Panc1 (cell line): ENCODE data around the gene CUL1. TPM values are rescaled to one million over a fixed set of nuclear protein-coding genes. Genes with fewer than 3 reads are reported as not detected.

ENCODE experiments used
- ATAC-seq: fragments of 200-7000 bp; cut with Tn5 transposase; 2 replicates; pipeline ENCODE4 v1.9.1; 2020; ENCODE audit warnings: mild to moderate bottlenecking, moderate library complexity
- BruUV-seq: library from RNA; stranded (reverse); fragments of 400-500 nt; replicated peaks from 2 replicates; lab custom pipeline; 2021; lab: Mats Ljungman, UMichigan
- CTCF ChIA-PET: fragments of 300-600 bp; sonication (Branson Sonifier 250); formaldehyde crosslinking; loops from one replicate; lab custom pipeline; 2022; ENCODE audit warnings: antibody characterized with exemption; lab: Charles Lee
- POLR2A ChIA-PET: fragments of 300-600 bp; sonication (Branson Sonifier 250); formaldehyde crosslinking; loops from one replicate; lab custom pipeline; 2022; ENCODE audit warnings: antibody characterized with exemption; lab: Charles Lee
- DNase-seq: peaks from one replicate; pipeline ENCODE4 v3.0.0-alpha.2; 2010; ENCODE audit warnings: low read depth, low spot score
- H3K27ac ChIP-seq: 2 replicates; pipeline ENCODE4 v1.5.1; 2011; ENCODE audit warnings: mild to moderate bottlenecking, low read length, inconsistent platforms
- H3K27me3 ChIP-seq: fragments of 200-500 bp; sonication (Bioruptor generic); 2 replicates; pipeline ENCODE4 v1.6.0; 2014; ENCODE audit warnings: low read length, inconsistent platforms; ENCODE audit not compliant: control insufficient read depth, insufficient read depth
- H3K36me3 ChIP-seq: fragments of 200-500 bp; sonication (Bioruptor generic); 2 replicates; pipeline ENCODE4 v1.5.1; 2014; ENCODE audit warnings: inconsistent platforms, mild to moderate bottlenecking, low read length, moderate library complexity; ENCODE audit not compliant: control insufficient read depth, insufficient read depth
- H3K4me1 ChIP-seq: 2 replicates; pipeline ENCODE4 v1.5.1; 2011; ENCODE audit warnings: inconsistent platforms, mild to moderate bottlenecking, low read length, moderate library complexity; ENCODE audit not compliant: control insufficient read depth, insufficient read depth
- H3K4me3 ChIP-seq, 2 experiments: 2 replicates each; pipeline ENCODE4 v1.5.1; 2011 to 2012; ENCODE audit warnings: low read depth in 2 of 2, low read length in 2 of 2, mild to moderate bottlenecking in 2 of 2, inconsistent platforms in 1 of 2, moderate library complexity in 1 of 2
- H3K9me3 ChIP-seq: fragments of 200-500 bp; sonication (Bioruptor generic); 2 replicates; pipeline ENCODE4 v1.5.1; 2014; ENCODE audit warnings: low read depth, mild to moderate bottlenecking, inconsistent platforms, low read length, moderate library complexity; ENCODE audit not compliant: control insufficient read depth, insufficient read depth
- POLR2AphosphoS5 ChIP-seq: IDR thresholded peaks from 2 replicates; pipeline ENCODE4 v1.6.1; 2012; ENCODE audit warnings: mild to moderate bottlenecking, low read depth, low read length, moderate library complexity
- SIN3A ChIP-seq: IDR thresholded peaks from 2 replicates; pipeline ENCODE4 v1.6.1; 2012; ENCODE audit warnings: low read depth, mild to moderate bottlenecking, low read length, moderate library complexity, borderline replicate concordance; ENCODE audit not compliant: insufficient read depth
- TCF7L2 ChIP-seq: IDR thresholded peaks from 2 replicates; pipeline ENCODE4 v1.6.1; 2011; ENCODE audit warnings: mild to moderate bottlenecking, low read depth, low read length, inconsistent platforms
- in situ Hi-C: cut with HindIII; loops from 2 replicates; pipeline ENCODE4 v1.10.0; 2016; ENCODE audit warnings: low sequenced_read_pairs, low pct_unique_long_range_greater_than_20kb
- intact Hi-C: fragments of 100-400 bp; cut with micrococcal nuclease; formaldehyde crosslinking; loops from one replicate; pipeline ENCODE4 v1.10.0; 2022; ENCODE audit not compliant: unreplicated experiment
- total RNA-seq: library from RNA; stranded (reverse); gene quantifications from one replicate; pipeline ENCODE4 v1.2.1, GENCODE V29; 2021; ENCODE audit not compliant: unreplicated experiment
- TF ChIP-seq, protein P1 (sequence below): fragments of 450-650 bp; IDR thresholded peaks from 2 replicates; pipeline ENCODE4 v1.5.1; 2017; ENCODE audit warnings: mild to moderate bottlenecking
- TF ChIP-seq, protein P2 (sequence below), 2 experiments: IDR thresholded peaks; 2 replicates each; pipeline ENCODE4 v1.6.1; 2011 to 2012; ENCODE audit warnings: low read depth in 2 of 2, control low read depth in 1 of 2, low read length in 1 of 2, mild to moderate bottlenecking in 1 of 2, moderate library complexity in 1 of 2; ENCODE audit not compliant: insufficient read depth in 1 of 2

The CUL1 gene
- total RNA-seq, 1 experiment from 2014 or later, result 60.6 TPM

GRCh38 chr7:148790850-148791249 is 92.1 kb downstream of the CUL1 start:
- no peak for TF ChIP-seq SIN3A
- DNase-seq (no peak), ATAC-seq (no peak)
- Histone ChIP-seq H3K9me3 (no peaks in the 10 kb centered on the region), H3K27ac (no peak overlapping the region), H3K4me3 (no peak overlapping the region), H3K36me3 (peaks cover 35% of the 10 kb centered on the region), H3K4me1 (no peaks in the 10 kb centered on the region), H3K27me3 (no peaks in the 10 kb centered on the region)
- POLR2A ChIA-PET, result no interaction called here
- intact Hi-C loops (no loop called here), in situ Hi-C loops (no loop called here)
- CTCF ChIA-PET, result no interaction called here
- BruUV-seq, result no TSS peak

DNA sequence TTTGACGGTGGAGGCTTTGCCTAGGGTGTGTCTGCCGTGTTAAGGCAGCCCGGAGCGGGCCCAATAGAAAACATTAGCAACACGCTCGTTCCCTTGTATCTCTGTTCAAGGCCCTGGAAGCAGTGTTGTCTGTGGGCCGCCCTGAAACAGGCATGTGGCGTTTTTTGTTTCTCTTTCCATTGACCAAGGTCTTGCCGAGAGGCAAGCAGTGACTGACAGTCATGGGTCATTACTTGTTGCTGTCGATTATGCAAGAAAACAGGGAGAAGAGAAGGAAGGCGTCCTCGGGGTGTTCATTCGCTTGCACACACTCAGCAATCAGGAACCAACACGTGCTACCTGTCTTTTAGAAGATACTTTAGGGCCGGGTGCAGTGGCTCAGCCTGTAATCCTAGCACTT is 92.8 kb downstream of the CUL1 start:
- intact Hi-C loops, result no loop called here
- ChIA-PET POLR2A (no interaction called here), CTCF (no interaction called here)
- no TSS peak for BruUV-seq
- no peaks in the 10 kb centered on the region for H3K27me3 ChIP-seq
- no peaks in the 10 kb centered on the region for H3K9me3 ChIP-seq
- ATAC-seq (no peak), DNase-seq (no peak)
- H3K27ac ChIP-seq, result no peak overlapping the region
- TF ChIP-seq, protein P1, sequence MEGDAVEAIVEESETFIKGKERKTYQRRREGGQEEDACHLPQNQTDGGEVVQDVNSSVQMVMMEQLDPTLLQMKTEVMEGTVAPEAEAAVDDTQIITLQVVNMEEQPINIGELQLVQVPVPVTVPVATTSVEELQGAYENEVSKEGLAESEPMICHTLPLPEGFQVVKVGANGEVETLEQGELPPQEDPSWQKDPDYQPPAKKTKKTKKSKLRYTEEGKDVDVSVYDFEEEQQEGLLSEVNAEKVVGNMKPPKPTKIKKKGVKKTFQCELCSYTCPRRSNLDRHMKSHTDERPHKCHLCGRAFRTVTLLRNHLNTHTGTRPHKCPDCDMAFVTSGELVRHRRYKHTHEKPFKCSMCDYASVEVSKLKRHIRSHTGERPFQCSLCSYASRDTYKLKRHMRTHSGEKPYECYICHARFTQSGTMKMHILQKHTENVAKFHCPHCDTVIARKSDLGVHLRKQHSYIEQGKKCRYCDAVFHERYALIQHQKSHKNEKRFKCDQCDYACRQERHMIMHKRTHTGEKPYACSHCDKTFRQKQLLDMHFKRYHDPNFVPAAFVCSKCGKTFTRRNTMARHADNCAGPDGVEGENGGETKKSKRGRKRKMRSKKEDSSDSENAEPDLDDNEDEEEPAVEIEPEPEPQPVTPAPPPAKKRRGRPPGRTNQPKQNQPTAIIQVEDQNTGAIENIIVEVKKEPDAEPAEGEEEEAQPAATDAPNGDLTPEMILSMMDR, result no peak
- no peak for TF ChIP-seq POLR2AphosphoS5
- TF ChIP-seq SIN3A, result no peak
- TF ChIP-seq, protein P2, sequence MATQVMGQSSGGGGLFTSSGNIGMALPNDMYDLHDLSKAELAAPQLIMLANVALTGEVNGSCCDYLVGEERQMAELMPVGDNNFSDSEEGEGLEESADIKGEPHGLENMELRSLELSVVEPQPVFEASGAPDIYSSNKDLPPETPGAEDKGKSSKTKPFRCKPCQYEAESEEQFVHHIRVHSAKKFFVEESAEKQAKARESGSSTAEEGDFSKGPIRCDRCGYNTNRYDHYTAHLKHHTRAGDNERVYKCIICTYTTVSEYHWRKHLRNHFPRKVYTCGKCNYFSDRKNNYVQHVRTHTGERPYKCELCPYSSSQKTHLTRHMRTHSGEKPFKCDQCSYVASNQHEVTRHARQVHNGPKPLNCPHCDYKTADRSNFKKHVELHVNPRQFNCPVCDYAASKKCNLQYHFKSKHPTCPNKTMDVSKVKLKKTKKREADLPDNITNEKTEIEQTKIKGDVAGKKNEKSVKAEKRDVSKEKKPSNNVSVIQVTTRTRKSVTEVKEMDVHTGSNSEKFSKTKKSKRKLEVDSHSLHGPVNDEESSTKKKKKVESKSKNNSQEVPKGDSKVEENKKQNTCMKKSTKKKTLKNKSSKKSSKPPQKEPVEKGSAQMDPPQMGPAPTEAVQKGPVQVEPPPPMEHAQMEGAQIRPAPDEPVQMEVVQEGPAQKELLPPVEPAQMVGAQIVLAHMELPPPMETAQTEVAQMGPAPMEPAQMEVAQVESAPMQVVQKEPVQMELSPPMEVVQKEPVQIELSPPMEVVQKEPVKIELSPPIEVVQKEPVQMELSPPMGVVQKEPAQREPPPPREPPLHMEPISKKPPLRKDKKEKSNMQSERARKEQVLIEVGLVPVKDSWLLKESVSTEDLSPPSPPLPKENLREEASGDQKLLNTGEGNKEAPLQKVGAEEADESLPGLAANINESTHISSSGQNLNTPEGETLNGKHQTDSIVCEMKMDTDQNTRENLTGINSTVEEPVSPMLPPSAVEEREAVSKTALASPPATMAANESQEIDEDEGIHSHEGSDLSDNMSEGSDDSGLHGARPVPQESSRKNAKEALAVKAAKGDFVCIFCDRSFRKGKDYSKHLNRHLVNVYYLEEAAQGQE (IDR thresholded peaks at IDR 0.05; ENCODE audit: insufficient read depth in 1 of 2, low read depth in 2 of 2, low read length in 1 of 2), result no peak
- no peak for TF ChIP-seq TCF7L2
- no peaks in the 10 kb centered on the region for H3K4me1 ChIP-seq
- in situ Hi-C loops, result no loop called here
- H3K4me3 ChIP-seq, result no peak overlapping the region
- peaks cover 31% of the 10 kb centered on the region for H3K36me3 ChIP-seq

DNA sequence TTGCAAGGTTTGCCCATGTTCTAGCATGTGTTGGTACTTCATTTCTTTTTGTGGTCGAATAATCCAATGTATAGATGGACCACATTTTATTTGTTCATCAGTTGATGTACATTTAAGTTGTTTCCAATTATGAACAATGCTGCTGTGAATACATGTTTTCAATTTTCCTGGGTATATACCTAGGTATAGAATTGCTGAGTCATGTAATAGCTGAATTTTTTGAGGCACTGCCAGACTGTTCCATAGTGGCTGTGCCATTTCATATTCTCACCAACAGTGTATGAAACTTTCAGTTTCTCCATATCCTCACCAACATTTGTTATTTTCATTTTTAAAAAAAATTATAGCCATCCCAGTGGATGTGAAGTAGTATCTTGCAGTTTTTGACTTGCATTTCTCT is 94.9 kb downstream of the CUL1 start:
- no peak for TF ChIP-seq POLR2AphosphoS5
- TF ChIP-seq, protein P1, result no peak
- TF ChIP-seq, protein P2 (IDR thresholded peaks at IDR 0.05; ENCODE audit: insufficient read depth in 1 of 2, low read depth in 2 of 2, low read length in 1 of 2), result no peak
- no peak for TF ChIP-seq TCF7L2
- TF ChIP-seq SIN3A, result no peak
- CTCF ChIA-PET, result no interaction called here
- DNase-seq (no peak), ATAC-seq (no peak)
- Histone ChIP-seq H3K4me3 (no peak overlapping the region), H3K4me1 (no peaks in the 10 kb centered on the region), H3K27me3 (no peaks in the 10 kb centered on the region), H3K9me3 (no peaks in the 10 kb centered on the region), H3K27ac (no peak overlapping the region), H3K36me3 (peaks cover 21% of the 10 kb centered on the region)
- POLR2A ChIA-PET, result no interaction called here
- in situ Hi-C loops (no loop called here), intact Hi-C loops (no loop called here)
- no TSS peak for BruUV-seq
